Endothelial cell of umbilical vein (primary cell): Measurements from ENCODE around the gene PSMB7.

ENCODE experiments used
- POLR2A ChIP-seq: IDR thresholded peaks from 2 replicates; pipeline ENCODE4 v1.6.1; 2012; ENCODE audit warnings: low read depth, mild to moderate bottlenecking, control low read depth, low read length
- POLR2AphosphoS5 ChIP-seq: IDR thresholded peaks from 2 replicates; pipeline ENCODE4 v1.6.1; 2012; ENCODE audit warnings: low read depth, mild to moderate bottlenecking, control low read depth, low read length, moderate library complexity; ENCODE audit not compliant: insufficient read depth

DNA sequence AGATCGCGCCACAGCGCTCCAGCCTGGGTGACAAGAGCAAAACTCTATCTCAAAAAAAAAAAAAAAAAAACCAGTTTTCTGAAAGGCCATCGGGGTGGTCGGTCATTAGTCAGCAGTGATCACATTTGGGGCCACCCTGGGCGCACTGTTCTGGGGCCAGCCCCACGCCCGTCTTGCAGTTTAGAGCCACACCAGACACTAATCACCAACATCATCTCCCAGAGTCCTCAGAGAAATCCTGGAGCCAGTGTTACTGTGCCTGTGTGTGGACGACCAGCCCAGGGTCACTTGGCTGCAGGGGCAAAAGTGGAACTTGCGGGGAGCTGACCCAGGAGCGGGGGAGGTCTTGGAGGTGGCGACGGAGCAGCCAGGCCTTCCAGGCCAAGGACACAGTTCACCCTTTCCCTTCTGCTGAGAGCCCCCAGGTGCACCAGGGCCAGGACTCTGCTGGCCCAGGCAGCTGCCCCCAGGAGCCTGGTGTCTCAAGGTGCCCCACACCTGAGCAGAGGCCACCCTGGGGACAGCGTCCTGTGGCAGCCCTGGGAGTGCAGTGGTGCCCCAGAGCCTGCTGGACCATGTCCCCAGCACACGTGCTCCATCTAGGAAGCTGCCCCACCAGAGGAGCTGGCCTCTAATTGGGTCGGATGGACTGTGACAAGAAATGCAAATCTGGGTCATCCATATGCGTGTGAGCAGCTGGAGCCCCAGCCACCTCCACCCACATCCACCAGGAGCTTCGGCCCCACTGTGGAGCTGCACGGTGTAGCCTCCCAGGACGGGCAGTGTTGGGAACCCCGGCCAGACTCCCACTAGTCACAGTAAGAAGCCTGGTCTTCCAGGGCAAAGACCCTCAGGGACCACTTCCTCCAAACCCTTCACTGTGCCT, 106.4 kb downstream of the PSMB7 start:
- TF ChIP-seq POLR2A (no peak), POLR2AphosphoS5 (no peak)
